K562 (cell line): ENCODE results near the gene ZNF83. TPM values are rescaled to one million over a fixed set of nuclear protein-coding genes. Genes with fewer than 3 reads are reported as not detected.

Experiments used
- AFF1 ChIP-seq, 2 experiments: fragments of 450-650 bp; IDR thresholded peaks; 2 replicates each; pipeline ENCODE4 v1.6.1; 2018; ENCODE audit warnings: mild to moderate bottlenecking in 2 of 2, low read depth in 1 of 2; ENCODE audit not compliant: partially characterized antibody in 2 of 2
- BRF2 ChIP-seq: IDR thresholded peaks from 3 replicates; pipeline ENCODE4 v1.6.1; 2011; ENCODE audit warnings: borderline replicate concordance, mild to moderate bottlenecking; ENCODE audit not compliant: insufficient read length, insufficient read depth
- FOXK2 ChIP-seq, 2 experiments: fragments of 450-650 bp; IDR thresholded peaks in 1 of 2; conservative IDR thresholded peaks in 1 of 2; 2 replicates each; pipeline ENCODE4 v1.6.1; 2016; ENCODE audit warnings: low read depth in 2 of 2, mild to moderate bottlenecking in 1 of 2
- MBD2 ChIP-seq: sonication (generic); IDR thresholded peaks from 2 replicates; pipeline ENCODE4 v1.6.1; 2016; ENCODE audit warnings: low read depth, borderline replicate concordance
- NR4A1 ChIP-seq, 2 experiments: fragments of 250-450 bp in 1 of 2; fragments of 450-650 bp in 1 of 2; sonication (Bioruptor Pico) in 1 of 2; IDR thresholded peaks; 2 replicates each; pipeline versions ENCODE4 v1.4.0 to v1.6.1; 2016 to 2020; ENCODE audit warnings: mild to moderate bottlenecking in 2 of 2, missing compliant biosample characterization in 1 of 2, missing genetic modification characterization in 1 of 2, moderate library complexity in 1 of 2
- POLR2AphosphoS5 ChIP-seq: IDR thresholded peaks from 2 replicates; pipeline ENCODE4 v1.6.1; 2011; ENCODE audit warnings: mild to moderate bottlenecking, low read depth, low read length, moderate library complexity; ENCODE audit not compliant: control insufficient read depth, insufficient read depth
- PPARD ChIP-seq: fragments of 250-450 bp; sonication (Bioruptor Pico); IDR thresholded peaks from 2 replicates; pipeline ENCODE4 v1.8.0; 2022; ENCODE audit warnings: inconsistent platforms, mild to moderate bottlenecking, moderate library complexity
- PTTG1 ChIP-seq: fragments of 450-650 bp; IDR thresholded peaks from 2 replicates; pipeline ENCODE4 v1.6.1; 2016; ENCODE audit warnings: low read depth, mild to moderate bottlenecking, missing genetic modification characterization, missing compliant biosample characterization
- PURB ChIP-seq: sonication (generic); formaldehyde crosslinking; IDR thresholded peaks from 2 replicates; pipeline ENCODE4 v1.9.0; 2021; ENCODE audit warnings: low read depth, mild to moderate bottlenecking, missing genetic modification reagents
- SMC3 ChIP-seq: conservative IDR thresholded peaks from 2 replicates; pipeline ENCODE4 v1.6.1; 2011; ENCODE audit warnings: low read depth, low read length, improper control_type of control experiment; ENCODE audit not compliant: insufficient read depth
- XRCC3 ChIP-seq: fragments of 450-650 bp; IDR thresholded peaks from 2 replicates; pipeline ENCODE4 v1.6.1; 2017; ENCODE audit warnings: mild to moderate bottlenecking, moderate library complexity
- ZMIZ1 ChIP-seq, 2 experiments: fragments of 150-350 bp in 1 of 2; IDR thresholded peaks; 2 replicates each; pipeline ENCODE4 v1.6.1; 2012 to 2016; ENCODE audit warnings: low read depth in 2 of 2, low read length in 2 of 2, mild to moderate bottlenecking in 1 of 2, moderate library complexity in 1 of 2
- ZNF280A ChIP-seq: fragments of 450-650 bp; IDR thresholded peaks from 2 replicates; pipeline ENCODE4 v1.6.1; 2018; ENCODE audit warnings: mild to moderate bottlenecking, low read depth; ENCODE audit not compliant: partially characterized antibody
- ZNF398 ChIP-seq: fragments of 250-450 bp; sonication (Bioruptor Pico); IDR thresholded peaks from 2 replicates; pipeline ENCODE4 v1.8.0; 2021; ENCODE audit warnings: moderate library complexity, mild to moderate bottlenecking, inconsistent platforms
- polyA plus RNA-seq, 8 experiments: library from polyadenylated mRNA; depleted of rRNA in 4 of 8; stranded (reverse) in 5 of 8; unstranded in 3 of 8; fragments of >200 nt; fragmentation: Nextera tagmentation in 2 of 8; fragmentation: Illumina TruSeq in 1 of 8; extraction: Ambion mirVana in 2 of 8; extraction: Trizol in 1 of 8; gene quantifications; 2 replicates each; pipeline versions ENCODE4 v1.2.1 to v1.2.3, GENCODE V29; 2011 to 2014; ENCODE audit warnings: inconsistent platforms in 1 of 8, missing spikeins in 1 of 8
- total RNA-seq, 7 experiments: library from RNA; depleted of rRNA in 6 of 7; stranded (reverse); fragments of >200 nt in 6 of 7; fragmentation: Illumina TruSeq in 2 of 7; extraction: Trizol in 2 of 7; gene quantifications; 2 replicates each; pipeline versions ENCODE4 v1.2.1 to v1.2.3, GENCODE V29; 2011 to 2021; ENCODE audit warnings: low replicate concordance in 1 of 7

Gene ZNF83
- total and polyA plus RNA-seq, 9 of the 15 experiments (the other 6 are each of a cell fraction or from before 2014, with no cell fraction given) = 18.6 to 74.3 (median 51.9) TPM

- TF ChIP-seq ZMIZ1 (IDR thresholded peaks at IDR 0.05; ENCODE audit: low read depth in 2 of 2, low read length in 2 of 2) (no peak), AFF1 (IDR thresholded peaks at IDR 0.05; ENCODE audit: low read depth in 1 of 2, partially characterized antibody in 2 of 2) (no peak), PURB (CRISPR knock-in tag) (no peak), SMC3 (no peak), ZNF280A (no peak), FOXK2 (conservative IDR thresholded peaks at IDR 0.05 in 1 of 2, IDR thresholded peaks at IDR 0.05 in 1 of 2; ENCODE audit: low read depth in 2 of 2) (peak; percentile 47 to 60; a peak in 3 of 4 replicates), ZNF398 (CRISPR knock-in tag) (no peak), MBD2 (no peak), NR4A1 (CRISPR knock-in tag; IDR thresholded peaks at IDR 0.05) (no peak), NR4A1 (tag; IDR thresholded peaks at IDR 0.05) (no peak), XRCC3 (no peak), PPARD (CRISPR knock-in tag) (no peak), POLR2AphosphoS5 (no peak), BRF2 (no peak), PTTG1 (no peak)
These were observed 71.6 kb downstream of the ZNF83 start (continued) for GRCh38 chr19:52566588-52566987.
